IMR-90 (cell line): ENCODE data around the gene L3MBTL3. TPM values are rescaled to one million over a fixed set of nuclear protein-coding genes. Genes with fewer than 3 reads are reported as not detected.

Source experiments
- ATAC-seq: fragments of 200-7000 bp; cut with Tn5 transposase; 2 replicates; pipeline ENCODE4 v1.9.1; 2020; ENCODE audit warnings: low read depth, mild to moderate bottlenecking, moderate library complexity
- BruUV-seq: library from RNA; stranded (reverse); fragments of 400-500 nt; replicated peaks from 2 replicates; lab custom pipeline; 2021; lab: Mats Ljungman, UMichigan
- CTCF ChIA-PET: fragments of 300-600 bp; formaldehyde crosslinking; extraction: SDS; loops from one replicate; lab custom pipeline; 2021; ENCODE audit warnings: antibody characterized with exemption; lab: Yijun Ruan, JAX
- POLR2A ChIA-PET: fragments of 300-600 bp; sonication (Branson Sonifier 250); formaldehyde crosslinking; loops from one replicate; lab custom pipeline; 2022; ENCODE audit warnings: antibody characterized with exemption; ENCODE audit not compliant: unreplicated experiment; lab: Charles Lee
- DNase-seq: peaks from one replicate; pipeline ENCODE4 v3.0.0; 2013
- H2AFZ ChIP-seq: replicated peaks from 2 replicates; pipeline ENCODE3; 2013; ENCODE audit warnings: low read length, mild to moderate bottlenecking; ENCODE audit not compliant: poor library complexity
- H2AK5ac ChIP-seq: 2 replicates; pipeline ENCODE4 v1.6.1; 2013; ENCODE audit warnings: low read depth, low read length, inconsistent platforms
- H2AK9ac ChIP-seq: replicated peaks from 2 replicates; pipeline ENCODE3; 2013; ENCODE audit warnings: mild to moderate bottlenecking, low read depth, low read length, moderate library complexity; ENCODE audit not compliant: poor library complexity
- H2BK120ac ChIP-seq: 2 replicates; pipeline ENCODE4 v1.6.1; 2013; ENCODE audit warnings: low read depth, low read length, inconsistent platforms
- H2BK15ac ChIP-seq: 3 replicates; pipeline ENCODE4 v1.6.1; 2013; ENCODE audit warnings: low read depth, low read length, inconsistent platforms
- H2BK20ac ChIP-seq: 2 replicates; pipeline ENCODE4 v1.6.1; 2013; ENCODE audit warnings: low read depth, mild to moderate bottlenecking, inconsistent platforms, low read length, moderate library complexity
- H2BK5ac ChIP-seq: 2 replicates; pipeline ENCODE4 v1.6.1; 2013; ENCODE audit warnings: mild to moderate bottlenecking, low read depth, low read length, inconsistent platforms; ENCODE audit not compliant: poor library complexity, severe bottlenecking
- H3K14ac ChIP-seq: replicated peaks from 2 replicates; pipeline ENCODE4 v1.6.1; 2013; ENCODE audit warnings: low read depth, low read length, inconsistent platforms
- H3K18ac ChIP-seq: 2 replicates; pipeline ENCODE4 v1.6.1; 2013; ENCODE audit warnings: low read depth, low read length, control low read depth
- H3K23ac ChIP-seq: 2 replicates; pipeline ENCODE4 v1.6.1; 2013; ENCODE audit warnings: low read depth, low read length, inconsistent platforms
- H3K27ac ChIP-seq: 2 replicates; pipeline ENCODE4 v1.5.1; 2013; ENCODE audit warnings: mild to moderate bottlenecking, control low read depth, low read length; ENCODE audit not compliant: insufficient read depth
- H3K27me3 ChIP-seq: 2 replicates; pipeline ENCODE4 v1.6.1; 2013; ENCODE audit warnings: low read length; ENCODE audit not compliant: control insufficient read depth, insufficient read depth
- H3K36me3 ChIP-seq: 2 replicates; pipeline ENCODE4 v1.6.1; 2013; ENCODE audit warnings: low read length, mixed read lengths; ENCODE audit not compliant: control insufficient read depth, insufficient read depth
- H3K4ac ChIP-seq: 2 replicates; pipeline ENCODE4 v1.6.1; 2013; ENCODE audit warnings: low read depth, low read length, inconsistent platforms
- H3K4me1 ChIP-seq: 2 replicates; pipeline ENCODE4 v1.6.1; 2013; ENCODE audit warnings: low read length, mixed read lengths; ENCODE audit not compliant: control insufficient read depth, insufficient read depth
- H3K4me2 ChIP-seq: 2 replicates; pipeline ENCODE4 v1.6.1; 2013; ENCODE audit warnings: low read depth, mild to moderate bottlenecking, control low read depth, low read length, moderate library complexity
- H3K4me3 ChIP-seq: 2 replicates; pipeline ENCODE4 v1.5.1; 2013; ENCODE audit warnings: low read depth, mild to moderate bottlenecking, control low read depth, low read length, moderate library complexity; ENCODE audit not compliant: insufficient read depth
- H3K56ac ChIP-seq: 2 replicates; pipeline ENCODE4 v1.6.1; 2013; ENCODE audit warnings: low read length, inconsistent platforms; ENCODE audit not compliant: insufficient read depth; ENCODE audit errors: extremely low read depth
- H3K79me1 ChIP-seq, 2 experiments: 2 replicates each; pipeline ENCODE4 v1.6.1; 2013; ENCODE audit warnings: low read length in 2 of 2, inconsistent platforms in 1 of 2, low read depth in 1 of 2
- H3K9ac ChIP-seq: 2 replicates; pipeline ENCODE4 v1.6.1; 2013; ENCODE audit warnings: low read depth, low read length, control low read depth
- H3K9me1 ChIP-seq: 2 replicates; pipeline ENCODE4 v1.6.1; 2013; ENCODE audit warnings: low read length, inconsistent platforms; ENCODE audit not compliant: insufficient read depth
- H3K9me3 ChIP-seq: 2 replicates; pipeline ENCODE4 v1.6.1; 2013; ENCODE audit warnings: low read length; ENCODE audit not compliant: control insufficient read depth, insufficient read depth
- H4K20me1 ChIP-seq: 2 replicates; pipeline ENCODE4 v1.6.1; 2013; ENCODE audit warnings: low read length, inconsistent platforms; ENCODE audit not compliant: insufficient read depth
- H4K5ac ChIP-seq: 2 replicates; pipeline ENCODE4 v1.6.1; 2013; ENCODE audit warnings: mild to moderate bottlenecking, low read depth, low read length, control low read depth
- H4K8ac ChIP-seq, 2 experiments: 2 replicates each; pipeline ENCODE4 v1.6.1; 2013; ENCODE audit warnings: low read depth in 2 of 2, low read length in 2 of 2, control low read depth in 1 of 2, inconsistent platforms in 1 of 2
- H4K91ac ChIP-seq: 2 replicates; pipeline ENCODE4 v1.6.1; 2013; ENCODE audit warnings: low read depth, low read length, inconsistent platforms; ENCODE audit not compliant: insufficient read depth
- BHLHE40 ChIP-seq: fragments of 150-350 bp; IDR thresholded peaks from 2 replicates; pipeline ENCODE4 v1.6.1; 2016; ENCODE audit warnings: mild to moderate bottlenecking, low read depth, low read length
- CEBPB ChIP-seq: IDR thresholded peaks from 2 replicates; pipeline ENCODE4 v1.6.1; 2012; ENCODE audit warnings: low read depth, low read length, improper control_type of control experiment
- CHD1 ChIP-seq: IDR thresholded peaks from 2 replicates; pipeline ENCODE4 v1.6.1; 2012; ENCODE audit warnings: low read depth, low read length, improper control_type of control experiment
- FOS ChIP-seq: fragments of 150-350 bp; IDR thresholded peaks from 2 replicates; pipeline ENCODE4 v1.6.1; 2016; ENCODE audit warnings: low read depth, low read length
- MAFK ChIP-seq: IDR thresholded peaks from 2 replicates; pipeline ENCODE4 v1.6.1; 2012; ENCODE audit warnings: low read depth, low read length, improper control_type of control experiment
- MAZ ChIP-seq: IDR thresholded peaks from 2 replicates; pipeline ENCODE4 v1.6.1; 2012; ENCODE audit warnings: low read depth, mild to moderate bottlenecking, low read length, improper control_type of control experiment, moderate library complexity, borderline replicate concordance
- MXI1 ChIP-seq: IDR thresholded peaks from 2 replicates; pipeline ENCODE4 v1.6.1; 2012; ENCODE audit warnings: low read depth, mild to moderate bottlenecking, low read length, moderate library complexity, borderline replicate concordance
- NFE2L2 ChIP-seq: fragments of 150-350 bp; IDR thresholded peaks from 2 replicates; pipeline ENCODE4 v1.6.1; 2016; ENCODE audit warnings: low read depth, mild to moderate bottlenecking, low read length
- POLR2A ChIP-seq: IDR thresholded peaks from 2 replicates; pipeline ENCODE4 v1.6.1; 2012; ENCODE audit warnings: mild to moderate bottlenecking, low read depth, low read length
- RAD21 ChIP-seq: IDR thresholded peaks from 2 replicates; pipeline ENCODE4 v1.6.1; 2012; ENCODE audit warnings: low read length, improper control_type of control experiment
- RCOR1 ChIP-seq: IDR thresholded peaks from 2 replicates; pipeline ENCODE4 v1.6.1; 2012; ENCODE audit warnings: mild to moderate bottlenecking, low read length, improper control_type of control experiment; ENCODE audit not compliant: insufficient replicate concordance
- RFX5 ChIP-seq: IDR thresholded peaks from 2 replicates; pipeline ENCODE4 v1.8.0; 2012; ENCODE audit warnings: low read depth, mild to moderate bottlenecking, low read length, moderate library complexity
- SMC3 ChIP-seq: fragments of 150-350 bp; IDR thresholded peaks from 2 replicates; pipeline ENCODE4 v1.6.1; 2016; ENCODE audit warnings: low read depth, mild to moderate bottlenecking, antibody characterized with exemption, low read length, moderate library complexity
- WGBS, 2 experiments: methylation state at CpG; one replicate each; pipeline versions ENCODE4 v1.1.5 to v1.1.7; 2013; ENCODE audit warnings: missing lambda C conversion rate in 2 of 2; ENCODE audit not compliant: insufficient read length in 1 of 2; ENCODE audit errors: extremely low coverage in 2 of 2; 5-methylcytosine and 5-hydroxymethylcytosine counted together
- dilution Hi-C: fragments of 300-500 bp; cut with HindIII; formaldehyde crosslinking; loops from one replicate; pipeline ENCODE4 v1.14.3; 2018; ENCODE audit warnings: low sequenced_read_pairs; ENCODE audit not compliant: unreplicated experiment
- in situ Hi-C: fragments of 300-500 bp; cut with MboI; formaldehyde crosslinking; loops from 3 replicates; pipeline ENCODE4 v1.14.3; 2019; ENCODE audit warnings: low sequenced_read_pairs, inconsistent platforms, mixed read lengths
- intact Hi-C: fragments of 100-400 bp; cut with micrococcal nuclease; formaldehyde crosslinking; loops from 2 replicates; pipeline ENCODE4 v1.10.0; 2022
- polyA plus RNA-seq, 3 experiments: library from polyadenylated mRNA; depleted of rRNA; stranded (reverse); fragments of >200 nt; gene quantifications; 2 replicates each; pipeline ENCODE4 v1.2.3, GENCODE V29; 2012; ENCODE audit warnings: low replicate concordance in 1 of 3
- total RNA-seq: library from RNA; depleted of rRNA; stranded (reverse); fragments of >200 nt; gene quantifications from 2 replicates; pipeline ENCODE4 v1.2.3, GENCODE V29; 2012
- TF ChIP-seq, protein P1 (sequence below): fragments of 150-350 bp; IDR thresholded peaks from 2 replicates; pipeline ENCODE4 v1.6.1; 2017; ENCODE audit warnings: mild to moderate bottlenecking, antibody characterized with exemption, low read length, low read depth
- TF ChIP-seq, protein P2 (sequence below): conservative IDR thresholded peaks from 2 replicates; pipeline ENCODE4 v1.5.1; 2012; ENCODE audit warnings: mild to moderate bottlenecking, low read depth, low read length, improper control_type of control experiment
- TF ChIP-seq, protein P3 (sequence below): fragments of 150-350 bp; IDR thresholded peaks from 2 replicates; pipeline ENCODE4 v1.6.1; 2016; ENCODE audit warnings: low read depth, mild to moderate bottlenecking, low read length, moderate library complexity, borderline replicate concordance

The L3MBTL3 gene
- total and polyA plus RNA-seq, 2 of the 4 experiments (the other 2 are of a cell fraction): 7.2 to 10.9 TPM

DNA sequence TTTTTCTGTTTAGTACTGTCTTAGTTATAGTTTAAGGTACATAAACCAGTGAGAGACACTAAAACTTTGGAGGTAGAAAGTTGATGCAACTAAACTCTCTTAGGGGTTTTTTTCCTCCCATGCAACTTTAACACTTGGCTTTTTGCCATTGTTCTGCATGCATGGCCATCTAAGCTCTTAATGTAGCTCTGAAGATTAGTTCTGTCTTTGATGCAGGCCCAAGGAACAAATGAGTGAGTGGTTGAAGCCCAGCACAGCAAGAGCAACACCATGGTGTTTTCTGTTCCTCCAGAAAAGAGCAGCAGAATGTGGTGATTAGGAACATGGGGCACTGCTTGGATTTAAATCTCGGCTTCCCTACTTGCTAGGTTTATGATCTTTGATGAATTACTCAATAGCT is 89.3 kb downstream of the L3MBTL3 start:
- H3K56ac ChIP-seq: no peak overlapping the region
- H2BK120ac ChIP-seq: no peak overlapping the region
- TF ChIP-seq CEBPB (no peak), MXI1 (no peak), RCOR1 (no peak), MAZ (no peak), RFX5 (no peak), POLR2A (no peak), SMC3 (no peak), CHD1 (no peak), NFE2L2 (no peak), BHLHE40 (no peak), MAFK (no peak), RAD21 (no peak), FOS (no peak)
- TF ChIP-seq, protein P1, sequence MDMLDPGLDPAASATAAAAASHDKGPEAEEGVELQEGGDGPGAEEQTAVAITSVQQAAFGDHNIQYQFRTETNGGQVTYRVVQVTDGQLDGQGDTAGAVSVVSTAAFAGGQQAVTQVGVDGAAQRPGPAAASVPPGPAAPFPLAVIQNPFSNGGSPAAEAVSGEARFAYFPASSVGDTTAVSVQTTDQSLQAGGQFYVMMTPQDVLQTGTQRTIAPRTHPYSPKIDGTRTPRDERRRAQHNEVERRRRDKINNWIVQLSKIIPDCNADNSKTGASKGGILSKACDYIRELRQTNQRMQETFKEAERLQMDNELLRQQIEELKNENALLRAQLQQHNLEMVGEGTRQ: no peak
- TF ChIP-seq, protein P2, sequence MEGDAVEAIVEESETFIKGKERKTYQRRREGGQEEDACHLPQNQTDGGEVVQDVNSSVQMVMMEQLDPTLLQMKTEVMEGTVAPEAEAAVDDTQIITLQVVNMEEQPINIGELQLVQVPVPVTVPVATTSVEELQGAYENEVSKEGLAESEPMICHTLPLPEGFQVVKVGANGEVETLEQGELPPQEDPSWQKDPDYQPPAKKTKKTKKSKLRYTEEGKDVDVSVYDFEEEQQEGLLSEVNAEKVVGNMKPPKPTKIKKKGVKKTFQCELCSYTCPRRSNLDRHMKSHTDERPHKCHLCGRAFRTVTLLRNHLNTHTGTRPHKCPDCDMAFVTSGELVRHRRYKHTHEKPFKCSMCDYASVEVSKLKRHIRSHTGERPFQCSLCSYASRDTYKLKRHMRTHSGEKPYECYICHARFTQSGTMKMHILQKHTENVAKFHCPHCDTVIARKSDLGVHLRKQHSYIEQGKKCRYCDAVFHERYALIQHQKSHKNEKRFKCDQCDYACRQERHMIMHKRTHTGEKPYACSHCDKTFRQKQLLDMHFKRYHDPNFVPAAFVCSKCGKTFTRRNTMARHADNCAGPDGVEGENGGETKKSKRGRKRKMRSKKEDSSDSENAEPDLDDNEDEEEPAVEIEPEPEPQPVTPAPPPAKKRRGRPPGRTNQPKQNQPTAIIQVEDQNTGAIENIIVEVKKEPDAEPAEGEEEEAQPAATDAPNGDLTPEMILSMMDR: no peak
- TF ChIP-seq, protein P3, sequence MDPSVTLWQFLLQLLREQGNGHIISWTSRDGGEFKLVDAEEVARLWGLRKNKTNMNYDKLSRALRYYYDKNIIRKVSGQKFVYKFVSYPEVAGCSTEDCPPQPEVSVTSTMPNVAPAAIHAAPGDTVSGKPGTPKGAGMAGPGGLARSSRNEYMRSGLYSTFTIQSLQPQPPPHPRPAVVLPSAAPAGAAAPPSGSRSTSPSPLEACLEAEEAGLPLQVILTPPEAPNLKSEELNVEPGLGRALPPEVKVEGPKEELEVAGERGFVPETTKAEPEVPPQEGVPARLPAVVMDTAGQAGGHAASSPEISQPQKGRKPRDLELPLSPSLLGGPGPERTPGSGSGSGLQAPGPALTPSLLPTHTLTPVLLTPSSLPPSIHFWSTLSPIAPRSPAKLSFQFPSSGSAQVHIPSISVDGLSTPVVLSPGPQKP: no peak
- DNase-seq: no peak
- no peak for ATAC-seq
- H4K8ac ChIP-seq: no peak overlapping the region
- no CpG with 5 or more reads among the region's 1 CpG for WGBS, 2 experiments
- H3K9me3 ChIP-seq: no peaks in the 10 kb centered on the region
- H3K23ac ChIP-seq: no peak overlapping the region
- no peak overlapping the region for H4K91ac ChIP-seq
- H2BK20ac ChIP-seq: no peak overlapping the region
- intact Hi-C loops (no loop called here), in situ Hi-C loops (no loop called here), dilution Hi-C loops (no loop called here)
- H2AK5ac ChIP-seq: no peak overlapping the region
- H2BK15ac ChIP-seq: no peak overlapping the region
- CTCF ChIA-PET: interaction anchor here (0.6 kb wide), 1 partner anchor 21 kb away, joined by 5 read pairs; no protein-coding TSS in a partner anchor
- 0 out of 2 replicates have a peak, but pooled peaks cover 4% of the 10 kb centered on the region for H3K36me3 ChIP-seq
- no peak overlapping the region for H4K5ac ChIP-seq
- no peak overlapping the region for H3K9ac ChIP-seq
- BruUV-seq: no TSS peak
- no peaks in the 10 kb centered on the region for H3K4me1 ChIP-seq
- no peak overlapping the region for H2AFZ ChIP-seq
- H3K14ac ChIP-seq: no peak overlapping the region
- H3K9me1 ChIP-seq: peaks cover 3% of the 10 kb centered on the region; the same call in 1 of the 2 replicates
- POLR2A ChIA-PET: no interaction called here
- no peak overlapping the region for H2BK5ac ChIP-seq
- no peak overlapping the region for H3K4me3 ChIP-seq
- H2AK9ac ChIP-seq: no peak overlapping the region
- H3K79me1 ChIP-seq: no peaks in the 10 kb centered on the region
- H3K4ac ChIP-seq: no peak overlapping the region
- no peak overlapping the region for H3K4me2 ChIP-seq
- no peak overlapping the region for H3K27ac ChIP-seq
- H3K27me3 ChIP-seq: no peaks in the 10 kb centered on the region
- no peak overlapping the region for H3K18ac ChIP-seq
- no peaks in the 10 kb centered on the region for H4K20me1 ChIP-seq
